Cortex of kidney (tissue), 1 donor: ENCODE measurements around the gene APLF.
"Not testable (repeated sequence)": the region's sequence is repeated elsewhere in the genome, so short reads cannot be mapped to it uniquely, and the experiment has no call there.

Source experiments
- DNase-seq: peaks from one replicate; lab custom pipeline; 2025; lab: John Stamatoyannopoulos, UW

APLF gene

GRCh38 chr2:68579689-68580088 is 112.3 kb downstream of the APLF start:
- no peak for DNase-seq

- no peak for DNase-seq
These were observed 121.2 kb downstream of the APLF start for GRCh38 chr2:68588589-68588988.

GRCh38 chr2:68589963-68590362 is 122.6 kb downstream of the APLF start:
- DNase-seq = no peak

GRCh38 chr2:68590702-68591101 is 123.3 kb downstream of the APLF start:
- DNase-seq = no peak

- no peak for DNase-seq
These were observed 123.8 kb downstream of the APLF start for GRCh38 chr2:68591225-68591624.

- DNase-seq = no peak
These were observed 126.7 kb downstream of the APLF start for GRCh38 chr2:68594041-68594440.

- DNase-seq = no peak
These were observed 127.5 kb downstream of the APLF start for GRCh38 chr2:68594674-68595492.

- not testable (repeated sequence) for DNase-seq
These were observed 128.1 kb downstream of the APLF start for GRCh38 chr2:68595493-68595785.

GRCh38 chr2:68600495-68600894 is 133.1 kb downstream of the APLF start:
- not testable (repeated sequence) for DNase-seq

GRCh38 chr2:68603059-68603458 is 135.7 kb downstream of the APLF start:
- DNase-seq = no peak

GRCh38 chr2:68604077-68604476 is 136.7 kb downstream of the APLF start:
- no peak for DNase-seq

- no peak for DNase-seq
These were observed 138.6 kb downstream of the APLF start for GRCh38 chr2:68605939-68606338.

- DNase-seq = no peak
These were observed 139.4 kb downstream of the APLF start for GRCh38 chr2:68606759-68607158.

- DNase-seq = no peak
These were observed 140.5 kb downstream of the APLF start for GRCh38 chr2:68607837-68608236.

GRCh38 chr2:68612765-68613519 is 145.6 kb downstream of the APLF start:
- no peak for DNase-seq

- DNase-seq = no peak
These were observed 153.4 kb downstream of the APLF start for GRCh38 chr2:68620772-68621171.

GRCh38 chr2:68623820-68624219 is 156.4 kb downstream of the APLF start:
- no peak for DNase-seq

- DNase-seq = no peak
These were observed 160.2 kb downstream of the APLF start for GRCh38 chr2:68627615-68628014.
